GF-D8 (cell line): ENCODE measurements around the gene ATAD1.
"Not testable (repeated sequence)": the region's sequence is repeated elsewhere in the genome, so short reads cannot be mapped to it uniquely, and the experiment has no call there.

Source experiments
- DNase-seq: peaks from one replicate; lab custom pipeline; 2025; lab: John Stamatoyannopoulos, UW

ATAD1 gene

DNA sequence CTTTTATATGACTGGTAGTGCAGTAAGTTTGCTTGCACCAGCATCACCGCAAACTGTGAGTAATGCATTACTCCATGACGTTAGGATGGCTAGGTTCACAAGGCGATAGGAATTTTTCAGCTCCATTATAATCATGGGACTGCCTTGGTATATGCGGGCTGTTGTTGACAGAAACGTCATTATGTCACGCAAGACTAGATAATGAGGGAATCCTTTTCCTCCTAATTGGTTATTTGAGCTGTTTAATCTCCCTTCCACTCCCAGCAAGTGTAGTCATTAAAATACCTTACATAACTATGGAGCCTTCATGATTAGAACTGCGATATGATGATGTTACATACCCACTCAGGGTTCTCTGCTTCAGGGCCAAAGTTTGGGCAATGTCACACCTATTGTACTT, 28.0 kb upstream of the ATAD1 start:
- DNase-seq = no peak

DNA sequence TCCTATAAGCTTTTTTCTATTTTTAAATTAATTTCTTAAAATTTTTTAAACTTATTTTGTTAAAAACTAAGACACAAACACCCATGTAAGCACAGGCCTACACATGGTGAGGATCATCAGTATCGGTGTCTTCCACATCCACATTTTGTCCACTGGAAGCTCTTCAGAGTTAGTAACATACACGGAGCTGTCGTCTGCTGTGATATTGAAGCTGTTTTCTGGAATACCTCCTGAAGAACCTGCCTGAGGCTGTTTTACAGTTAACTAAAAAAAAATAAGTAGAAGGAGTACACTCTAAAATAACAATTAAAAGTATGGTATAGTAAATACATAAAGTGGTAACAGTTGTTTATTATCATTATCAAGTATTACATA, 27.6 kb upstream of the ATAD1 start:
- no peak for DNase-seq

DNA sequence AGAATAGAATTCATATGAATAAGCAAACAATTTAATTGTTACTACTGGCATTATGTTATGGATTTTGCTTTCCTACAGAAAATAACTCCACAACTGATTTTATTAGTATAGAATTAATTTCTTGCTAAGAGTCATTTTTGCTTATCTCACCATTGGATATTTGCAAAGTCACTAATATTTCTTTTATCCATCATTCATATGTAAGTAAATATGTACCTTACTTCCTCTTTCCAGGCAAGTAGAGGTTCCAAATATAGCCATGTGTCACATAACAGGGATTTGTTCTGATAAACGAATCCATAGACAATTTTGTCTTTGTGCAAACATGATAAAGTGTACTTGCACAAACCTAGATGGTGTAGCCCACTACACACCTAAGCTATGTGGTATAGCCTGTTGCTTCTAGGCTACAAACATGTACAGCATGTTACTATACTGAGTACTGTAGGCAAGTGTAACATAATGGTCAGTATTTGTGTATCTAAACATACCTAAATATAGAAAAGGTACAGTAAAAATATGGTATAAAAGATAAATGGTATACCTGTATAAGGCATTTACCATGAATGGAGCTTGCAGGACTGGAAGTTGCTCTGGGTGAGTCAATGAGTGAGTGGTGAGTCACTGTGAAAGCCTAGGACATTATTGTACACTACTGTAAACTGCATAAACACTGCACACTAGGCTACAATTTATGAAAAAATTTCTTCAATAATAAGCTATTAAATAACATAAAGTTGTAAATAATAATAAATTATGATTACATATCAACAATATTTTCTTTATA, 27.0 kb upstream of the ATAD1 start:
- no peak for DNase-seq

DNA sequence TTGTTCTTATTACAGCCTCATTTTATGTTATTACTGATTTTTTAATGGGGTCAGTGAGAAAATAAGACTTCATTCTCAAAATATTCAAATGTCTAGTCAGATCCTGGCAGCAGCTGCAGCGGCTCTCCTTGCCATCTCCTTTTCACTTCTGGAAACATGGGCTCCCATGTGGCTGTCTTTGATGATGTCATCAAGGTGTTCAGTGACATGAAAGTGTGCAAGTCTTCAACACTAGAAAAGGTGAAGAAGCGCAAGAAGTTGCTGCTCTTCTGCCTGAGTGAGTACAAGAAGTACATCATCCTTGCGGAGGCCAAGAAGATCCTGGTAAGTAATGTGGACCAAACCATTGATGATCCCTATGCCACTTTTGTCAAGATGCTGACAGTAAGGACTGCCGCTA, 25.7 kb upstream of the ATAD1 start:
- no peak for DNase-seq

DNA sequence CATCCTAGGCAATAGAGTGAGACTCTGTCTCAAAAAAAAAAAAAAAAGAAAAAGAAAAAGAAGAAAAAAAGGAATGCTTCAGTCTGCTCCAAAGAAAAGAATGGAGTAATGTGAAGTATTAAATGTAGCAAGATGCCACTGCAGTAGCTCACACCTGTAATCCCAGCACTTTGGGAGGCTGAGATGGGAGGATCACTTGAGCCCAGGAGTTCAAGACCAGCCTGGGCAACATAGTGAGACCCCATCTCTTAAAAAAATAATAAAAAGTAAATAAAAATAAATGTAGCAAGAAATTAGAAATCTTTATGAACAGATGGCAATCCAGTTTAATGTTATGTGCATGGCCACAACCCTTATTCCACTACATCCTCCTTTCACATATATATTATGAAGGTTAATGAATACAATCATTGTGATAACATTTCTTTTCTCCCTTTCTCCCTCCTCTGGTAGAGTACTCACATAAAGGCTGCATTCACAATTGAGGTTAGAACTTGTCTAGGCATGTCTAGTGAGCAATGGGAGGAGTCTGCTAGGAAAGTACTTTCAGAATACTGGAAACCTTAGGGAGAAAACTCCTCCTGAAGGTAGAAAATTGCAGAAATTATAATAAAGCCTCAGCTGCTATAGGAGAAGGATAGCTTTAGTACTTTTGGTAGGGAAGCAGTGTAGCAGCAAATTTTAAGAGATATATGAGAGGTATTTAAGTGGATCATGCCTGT, 24.9 kb upstream of the ATAD1 start:
- DNase-seq = no peak

DNA sequence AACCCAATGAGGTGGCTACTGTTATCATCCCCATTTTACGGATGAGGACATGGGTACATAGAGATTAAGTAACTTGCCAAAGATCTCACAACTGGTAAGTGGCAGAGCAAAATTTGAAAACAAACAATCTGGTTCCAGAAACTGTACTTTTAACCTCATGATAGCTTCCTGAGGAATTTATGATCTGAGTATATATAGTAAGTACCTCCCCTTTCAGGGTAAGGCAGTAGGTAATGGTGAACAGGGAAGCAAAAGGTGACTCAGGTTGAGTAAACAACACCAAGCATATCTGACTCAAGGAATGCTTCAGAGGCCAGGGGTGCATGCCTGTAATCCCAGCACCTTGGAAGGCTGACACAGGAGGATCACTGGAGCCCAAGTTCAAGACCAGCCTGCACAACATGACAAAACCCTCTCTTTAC, 24.2 kb upstream of the ATAD1 start:
- no peak for DNase-seq

DNA sequence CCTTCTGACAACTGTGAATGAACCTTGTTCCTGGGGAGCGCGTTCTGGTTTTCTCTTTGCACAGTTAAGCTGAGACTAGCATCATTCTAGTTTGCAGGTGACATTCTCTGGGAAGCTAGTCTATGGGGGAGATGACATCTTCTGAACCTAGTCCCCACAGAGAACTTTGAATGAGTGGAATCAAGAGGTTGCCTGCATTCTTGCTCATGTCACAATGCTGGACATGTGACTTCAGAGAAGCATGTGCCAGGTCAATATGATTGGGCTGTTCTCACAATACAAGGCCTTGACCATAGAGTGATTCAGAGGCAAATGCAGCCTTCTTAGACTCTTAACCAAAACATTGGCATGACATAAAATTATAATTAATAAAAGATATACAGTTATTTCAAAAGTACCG, 23.2 kb upstream of the ATAD1 start:
- DNase-seq = no peak

DNA sequence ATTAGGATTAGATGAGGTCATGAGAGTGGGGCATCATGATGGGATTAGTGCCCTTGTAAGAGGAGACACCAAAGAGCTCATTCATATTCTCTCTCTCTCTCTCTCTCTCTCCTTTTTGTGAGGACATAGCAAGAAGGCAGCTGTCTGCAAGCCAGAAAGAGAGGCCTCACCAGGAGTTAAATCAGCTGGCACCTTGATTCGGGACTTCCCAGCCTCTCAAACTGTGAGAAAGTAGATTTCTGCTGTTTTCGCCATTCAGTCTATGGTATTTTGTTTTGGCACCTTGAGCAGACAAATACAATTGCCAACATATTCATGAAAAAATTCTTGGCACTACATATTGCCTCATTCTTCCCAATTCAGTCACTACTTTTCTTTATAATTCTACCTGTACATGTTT, 20.6 kb upstream of the ATAD1 start:
- DNase-seq = no peak

DNA sequence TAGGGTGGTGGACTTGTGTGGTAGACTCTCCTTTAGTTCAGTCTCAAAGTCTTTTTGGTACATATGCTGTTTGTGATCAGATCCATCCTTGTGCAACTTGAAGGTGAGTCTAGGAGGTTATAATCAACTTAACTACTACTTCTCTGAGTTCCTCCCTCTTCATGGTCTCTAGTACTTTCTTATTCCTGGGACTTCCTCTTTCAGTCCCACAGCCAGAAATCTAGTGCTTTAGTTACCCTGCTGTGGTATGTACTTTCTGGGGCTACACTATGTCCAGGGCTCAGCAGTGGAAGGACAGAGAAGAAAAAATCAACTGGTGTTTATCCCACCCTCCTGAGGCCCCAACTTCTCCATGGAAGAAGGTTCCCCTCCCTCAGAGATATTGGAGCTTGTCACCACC, 19.4 kb upstream of the ATAD1 start:
- DNase-seq = no peak

DNA sequence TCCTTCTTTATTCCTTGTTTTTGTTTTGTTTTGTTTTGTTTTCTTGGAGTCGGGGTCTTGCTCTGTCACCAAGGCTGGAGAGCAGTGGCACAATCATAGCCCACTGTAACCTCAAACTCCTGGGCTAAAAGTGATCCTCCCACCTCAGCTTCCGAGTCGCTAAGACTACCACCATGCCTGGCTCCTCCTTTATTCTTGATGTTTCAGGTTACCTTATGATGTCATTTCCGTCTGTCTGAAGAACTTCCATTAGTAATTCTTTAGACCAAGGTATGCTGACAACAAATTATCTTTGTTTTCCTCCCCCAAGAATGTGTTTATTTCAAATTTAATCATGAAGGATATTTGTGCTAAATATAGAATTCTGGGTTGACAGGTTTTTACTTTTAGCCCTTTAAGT, 18.1 kb upstream of the ATAD1 start:
- no peak for DNase-seq

DNA sequence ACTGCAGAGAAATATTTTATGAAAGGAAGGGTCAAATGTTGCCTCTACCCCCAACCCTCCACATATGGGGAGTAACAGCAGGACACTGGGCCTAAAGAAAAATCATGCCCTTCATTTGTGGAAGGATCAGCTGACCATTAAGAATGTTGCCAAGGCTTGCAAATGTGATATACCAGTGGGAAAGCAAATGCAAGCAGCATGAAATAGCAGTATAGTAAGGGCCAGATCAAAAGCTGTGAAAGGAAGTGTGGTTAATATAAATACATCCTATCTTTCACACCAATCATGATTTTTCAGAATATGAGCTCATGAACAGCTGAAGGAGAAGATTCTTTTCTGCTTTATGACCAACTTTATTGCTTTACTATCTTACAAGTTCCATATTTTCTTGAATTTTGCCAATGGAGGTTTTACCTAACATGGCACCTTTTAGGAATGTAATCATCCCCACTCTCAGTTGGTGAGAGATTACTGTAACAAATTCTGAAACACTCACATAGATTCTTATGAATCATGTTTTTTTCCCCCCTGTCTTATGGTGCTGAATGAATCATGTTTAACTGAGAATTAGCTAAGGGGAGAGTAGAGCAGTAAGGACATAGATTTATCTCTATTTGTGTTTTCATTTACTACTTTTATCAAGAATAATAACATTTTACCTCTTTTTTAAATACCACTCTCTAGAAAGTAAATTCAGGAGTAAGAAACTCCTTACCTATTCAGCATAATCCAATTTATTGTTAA, 12.1 kb upstream of the ATAD1 start:
- DNase-seq = no peak

DNA sequence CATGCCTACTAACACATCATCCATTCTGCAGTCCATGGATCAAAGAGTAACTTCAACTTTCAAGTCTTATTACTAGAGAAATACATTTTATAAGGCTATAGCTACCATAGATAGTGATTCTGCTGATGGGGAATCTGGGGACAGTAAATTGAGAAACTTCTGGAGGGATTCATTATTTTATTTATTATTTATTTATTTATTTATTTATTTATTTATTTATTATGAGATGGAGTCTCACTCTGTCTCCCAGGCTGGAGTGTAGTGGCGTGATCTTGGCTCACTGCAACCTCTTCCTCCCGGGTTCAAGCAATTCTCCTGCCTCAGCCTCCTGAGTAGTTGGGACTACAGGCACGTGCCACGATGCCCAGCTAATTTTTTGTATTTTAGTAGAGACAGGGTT, 11.0 kb upstream of the ATAD1 start:
- not testable (repeated sequence) for DNase-seq

DNA sequence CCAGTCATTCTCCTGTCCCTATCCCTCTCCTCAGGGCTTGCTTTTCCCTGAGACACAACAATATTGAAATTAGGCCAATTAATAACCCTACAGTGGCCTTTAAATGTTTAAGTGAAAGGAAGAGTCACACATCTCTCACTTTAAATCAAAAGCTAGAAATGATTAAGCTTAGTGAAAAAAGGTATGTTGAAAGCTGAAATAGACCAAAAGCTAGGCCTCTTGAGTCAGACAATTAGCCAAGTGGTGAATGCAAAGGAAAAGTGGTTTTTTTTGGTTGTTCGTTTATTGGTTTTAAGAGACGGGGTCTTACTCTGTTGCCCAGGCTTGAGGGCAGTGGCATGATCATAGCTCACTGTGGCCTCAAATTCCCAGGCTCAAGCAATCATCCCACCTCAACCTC, 9.7 kb upstream of the ATAD1 start:
- DNase-seq = no peak

DNA sequence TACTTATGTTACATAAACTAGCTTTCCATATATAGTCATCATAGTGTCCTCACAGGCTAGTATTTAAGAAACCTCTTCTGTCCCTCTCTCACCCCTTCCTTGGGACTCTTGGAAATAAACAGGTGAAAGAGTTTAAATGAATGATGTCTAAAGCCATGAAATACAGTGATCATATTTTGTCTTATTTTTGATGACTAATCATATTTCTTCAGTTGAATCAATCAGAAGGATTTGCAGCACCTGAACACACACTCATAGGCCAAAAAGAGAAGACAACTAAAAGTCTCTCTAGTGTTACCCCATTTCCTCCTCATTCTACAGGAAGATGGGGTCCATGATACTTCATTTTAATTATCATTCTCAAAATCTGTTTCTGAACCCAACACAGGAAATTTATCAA, 8.6 kb upstream of the ATAD1 start:
- DNase-seq = no peak

DNA sequence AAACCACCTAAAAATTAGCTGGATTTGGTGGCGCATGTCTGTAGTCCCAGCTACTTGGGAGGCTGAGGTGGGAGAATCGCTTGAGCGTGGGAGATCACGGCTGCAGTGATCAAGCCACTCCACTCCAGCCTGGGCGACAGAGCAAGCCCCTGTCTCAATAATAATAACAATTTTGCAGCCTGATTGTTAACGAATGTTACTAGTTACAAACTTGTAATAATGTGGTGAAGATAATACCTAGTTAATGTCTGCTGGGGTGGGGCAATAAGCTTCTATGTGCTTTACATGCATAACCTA, 1.2 kb upstream of the ATAD1 start:
- DNase-seq = no peak

DNA sequence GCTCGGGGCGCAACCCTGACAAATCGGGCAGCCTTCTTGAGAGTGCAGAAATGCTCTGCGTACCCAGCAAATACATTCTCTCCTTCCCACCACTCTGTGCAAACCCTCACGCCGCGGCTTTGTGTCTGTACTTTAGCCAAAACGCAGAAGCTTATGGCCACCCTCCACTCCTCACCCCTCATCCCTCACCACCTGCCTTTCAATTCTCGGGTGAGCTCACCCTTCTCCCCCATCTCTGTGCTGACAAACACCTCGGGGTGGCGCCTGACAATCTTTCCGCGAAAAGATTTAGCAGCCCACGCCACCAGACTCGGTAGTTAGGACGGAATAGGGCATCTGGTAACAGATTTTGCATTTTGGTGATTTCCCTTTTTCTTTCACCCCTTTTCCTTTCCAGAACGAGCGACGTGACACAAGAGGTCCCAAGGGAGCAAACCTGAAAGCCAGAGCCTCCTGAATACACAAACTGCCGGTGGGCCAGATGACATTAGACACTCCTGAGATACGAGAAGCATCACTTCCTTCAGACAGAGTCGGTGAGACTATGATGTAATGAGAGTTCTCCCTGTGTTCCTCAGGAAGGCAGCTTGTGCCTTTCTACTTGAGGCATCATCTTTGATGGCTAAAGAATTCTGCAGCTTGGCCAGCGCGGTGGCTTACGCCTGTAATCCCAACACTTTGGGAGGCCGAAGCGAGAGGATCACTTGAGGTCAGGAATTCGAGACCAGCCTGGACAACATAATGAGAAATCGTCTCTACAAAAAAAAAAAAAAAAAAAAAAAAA, 671 bp upstream of the ATAD1 start:
- DNase-seq = no peak

DNA sequence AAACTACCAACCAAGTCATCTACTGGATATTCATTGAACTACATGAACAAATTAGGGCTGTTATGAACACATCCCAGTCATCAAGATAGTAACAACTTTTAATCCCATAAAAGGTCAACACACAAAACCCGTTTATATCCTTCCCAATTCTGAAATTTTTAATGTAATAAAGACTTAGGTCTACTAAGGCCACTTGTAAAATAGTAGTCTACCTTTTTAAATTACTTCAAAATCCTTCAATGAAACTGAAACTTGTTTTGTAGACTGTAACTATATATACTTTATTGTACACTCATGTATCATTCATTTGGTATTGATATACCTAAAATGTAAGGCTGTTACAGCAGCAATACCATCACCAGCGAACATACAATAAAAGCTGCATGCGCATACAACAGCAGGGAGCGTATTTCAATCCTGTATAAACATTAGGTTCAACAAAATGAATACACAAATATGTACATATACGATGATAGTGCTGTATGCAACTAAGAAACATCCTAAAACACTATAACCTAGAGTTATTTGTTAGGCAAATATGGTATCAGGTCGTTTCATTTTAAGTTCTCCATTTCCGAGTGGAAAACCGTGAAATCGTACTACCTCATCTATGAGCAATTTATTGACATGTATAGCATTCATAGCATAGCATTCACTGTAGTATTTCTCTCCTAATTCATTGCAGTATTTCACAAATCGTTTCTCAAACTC, 973 bp downstream of the ATAD1 start:
- DNase-seq = no peak

DNA sequence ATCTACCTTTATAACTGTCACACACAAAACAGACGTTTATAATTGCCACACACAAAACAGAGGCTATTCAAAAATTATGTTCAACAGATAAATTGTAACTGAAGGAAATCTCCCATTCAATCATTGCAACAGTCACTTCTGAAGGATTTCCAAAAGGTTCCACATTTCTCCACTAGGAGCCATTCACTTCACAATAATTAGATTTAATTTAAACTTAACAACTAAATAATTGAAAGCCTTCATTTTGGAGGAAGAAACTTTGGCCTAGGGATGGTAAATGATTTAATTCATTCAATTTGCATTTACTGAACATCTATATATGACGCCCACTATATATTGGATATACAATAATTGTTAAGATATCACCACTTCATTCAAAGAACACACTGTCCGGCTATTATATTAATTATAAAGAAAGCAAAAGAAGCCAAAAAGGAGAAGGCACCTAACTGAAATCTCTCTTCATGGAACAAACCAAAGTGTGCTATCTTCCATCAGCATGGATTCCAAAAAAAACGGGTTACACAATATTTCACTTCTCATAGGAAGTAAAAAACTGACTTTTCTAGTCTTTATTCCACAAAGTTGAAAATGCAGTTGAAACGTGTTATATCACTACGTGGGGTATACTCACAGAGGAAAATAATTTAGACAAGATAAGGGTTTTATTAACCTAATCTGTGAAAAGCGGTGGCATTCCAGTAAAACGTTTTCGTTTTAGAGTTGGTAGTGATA, 1.7 kb downstream of the ATAD1 start:
- DNase-seq = no peak

DNA sequence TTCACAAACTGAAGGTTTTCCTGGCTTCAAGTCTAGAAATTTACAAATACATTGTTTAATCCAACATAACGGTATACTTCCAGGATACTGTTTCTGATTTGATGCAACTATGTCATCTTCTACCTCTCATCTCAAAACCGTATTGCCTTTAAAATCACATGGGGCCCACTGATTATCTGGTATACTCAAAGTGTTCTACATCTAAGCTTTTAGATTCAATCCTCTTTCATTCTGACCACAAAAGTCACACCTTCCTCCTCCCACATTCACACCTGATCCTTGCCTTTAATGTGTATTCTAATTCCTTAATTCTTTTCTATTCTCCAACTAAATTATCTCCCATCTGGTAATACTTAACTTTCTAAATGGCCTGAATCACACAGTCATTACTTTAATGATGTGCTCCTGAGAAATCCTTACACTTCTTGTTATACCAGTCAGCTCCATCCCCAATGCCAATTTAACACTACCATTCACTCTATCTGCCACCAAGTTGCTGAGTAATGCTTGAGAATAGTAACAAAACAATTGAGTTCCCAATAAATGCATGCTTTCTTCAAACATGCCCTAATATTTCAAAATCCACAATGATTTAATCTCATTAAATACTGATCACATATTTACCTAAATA, 13.0 kb downstream of the ATAD1 start:
- no peak for DNase-seq

DNA sequence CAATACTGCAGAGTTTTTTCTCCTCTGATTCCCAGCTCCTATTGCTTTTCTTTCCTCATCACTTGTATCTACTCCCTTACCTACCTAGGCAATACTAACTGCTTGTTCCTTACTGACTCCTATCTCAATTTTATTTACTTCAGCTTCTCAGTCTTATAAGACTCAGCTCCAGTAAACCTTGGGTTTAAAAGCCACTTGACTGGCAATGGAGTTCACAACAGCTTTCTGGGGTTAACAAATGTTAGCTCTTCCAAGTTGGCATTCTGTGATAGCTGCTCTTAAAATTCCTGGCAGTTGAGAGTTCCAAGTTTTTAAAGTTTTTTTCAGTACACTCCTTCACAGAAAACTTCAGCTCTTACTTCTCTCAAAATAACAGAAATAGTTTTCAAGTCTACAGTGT, 14.2 kb downstream of the ATAD1 start:
- DNase-seq = no peak

DNA sequence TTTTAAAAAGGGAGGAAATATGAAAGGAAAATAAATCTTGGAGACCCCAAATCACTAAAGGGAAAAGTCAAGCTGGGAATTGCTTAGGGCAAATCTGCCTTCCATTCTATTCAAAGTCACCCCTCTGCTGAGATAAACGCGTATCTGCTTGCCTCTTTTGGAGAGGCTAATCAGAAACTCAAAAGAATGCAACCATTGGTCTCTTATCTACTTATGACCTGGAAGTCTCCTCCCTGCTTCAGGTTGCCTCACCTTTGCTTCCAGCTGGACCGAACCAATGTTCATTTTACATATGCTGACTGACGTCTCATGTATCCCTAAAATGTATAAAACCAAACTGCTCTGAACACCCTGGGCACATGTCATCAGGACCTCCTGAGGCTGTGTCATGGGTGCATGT, 14.7 kb downstream of the ATAD1 start:
- no peak for DNase-seq
